ENCODE measurements around the gene TMEM92.
A peak's percentile ranks its signal among the peaks of the same experiment; 100 is the strongest.

The TMEM92 gene

GRCh38 chr17:50280068-50280467, 5.8 kb downstream of the TMEM92 start:
- no peak overlapping the region for H3K4me2 ChIP-seq (ENCODE audit: low read length)
- no peaks in the 10 kb centered on the region for H4K20me1 ChIP-seq (ENCODE audit: insufficient read depth, low read length)
- H2AFZ ChIP-seq (ENCODE audit: low read depth, low read length), result no peak overlapping the region
- peaks cover 57% of the 10 kb centered on the region for H3K36me3 ChIP-seq (replicated peaks; ENCODE audit: low read depth, low read length)
- H3K27me3 ChIP-seq (ENCODE audit: low read depth, low read length), result no peaks in the 10 kb centered on the region
- no peak overlapping the region for H3K4me3 ChIP-seq (ENCODE audit: low read length)
- no peak overlapping the region for H3K27ac ChIP-seq (ENCODE audit: low read length)
- H3K79me2 ChIP-seq (ENCODE audit: low read length), result peaks cover 18% of the 10 kb centered on the region
- no peak for TF ChIP-seq CTCF (IDR thresholded peaks at IDR 0.05; ENCODE audit: low read depth, low read length)
- H3K4me1 ChIP-seq (ENCODE audit: low read length), result peaks cover 84% of the 10 kb centered on the region
- peaks cover 12% of the 10 kb centered on the region; the same call in 1 of the 2 replicates for H3K9me3 ChIP-seq (ENCODE audit: insufficient read depth, low read length)
- no peak overlapping the region for H3K9ac ChIP-seq (ENCODE audit: low read length)

GRCh38 chr17:50280801-50281441, 6.7 kb downstream of the TMEM92 start:
- H3K27me3 ChIP-seq (ENCODE audit: low read depth, low read length), result no peaks in the 10 kb centered on the region
- H3K36me3 ChIP-seq (replicated peaks; ENCODE audit: low read depth, low read length), result peaks cover 57% of the 10 kb centered on the region
- no peak overlapping the region for H3K9ac ChIP-seq (ENCODE audit: low read length)
- peaks cover 12% of the 10 kb centered on the region; the same call in 1 of the 2 replicates for H3K9me3 ChIP-seq (ENCODE audit: insufficient read depth, low read length)
- no peak overlapping the region for H3K4me2 ChIP-seq (ENCODE audit: low read length)
- no peak for TF ChIP-seq CTCF (IDR thresholded peaks at IDR 0.05; ENCODE audit: low read depth, low read length)
- TF ChIP-seq EZH2phosphoT487 (IDR thresholded peaks at IDR 0.05; ENCODE audit: low read depth), result no peak
- H3K4me1 ChIP-seq (ENCODE audit: low read length), result peaks cover 76% of the 10 kb centered on the region
- peaks cover 13% of the 10 kb centered on the region for H3K79me2 ChIP-seq (ENCODE audit: low read length)
- H3K4me3 ChIP-seq (ENCODE audit: low read length), result no peak overlapping the region
- no peaks in the 10 kb centered on the region for H4K20me1 ChIP-seq (ENCODE audit: insufficient read depth, low read length)
- no peak overlapping the region for H2AFZ ChIP-seq (ENCODE audit: low read depth, low read length)
- no peak overlapping the region for H3K27ac ChIP-seq (ENCODE audit: low read length)

- Histone ChIP-seq H3K36me3 (replicated peaks; ENCODE audit: low read depth, low read length) (peaks cover 57% of the 10 kb centered on the region), H3K9ac (ENCODE audit: low read length) (no peak overlapping the region), H3K27me3 (ENCODE audit: low read depth, low read length) (no peaks in the 10 kb centered on the region), H3K9me3 (ENCODE audit: insufficient read depth, low read length) (peaks cover 12% of the 10 kb centered on the region; the same call in 1 of the 2 replicates), H3K4me1 (ENCODE audit: low read length) (peaks cover 72% of the 10 kb centered on the region), H3K27ac (ENCODE audit: low read length) (no peak overlapping the region), H3K4me3 (ENCODE audit: low read length) (no peak overlapping the region), H4K20me1 (ENCODE audit: insufficient read depth, low read length) (no peaks in the 10 kb centered on the region), H3K4me2 (ENCODE audit: low read length) (no peak overlapping the region), H3K79me2 (ENCODE audit: low read length) (peaks cover 13% of the 10 kb centered on the region), H2AFZ (ENCODE audit: low read depth, low read length) (no peak overlapping the region)
- TF ChIP-seq CTCF (IDR thresholded peaks at IDR 0.05; ENCODE audit: low read depth, low read length) (no peak), EZH2phosphoT487 (IDR thresholded peaks at IDR 0.05; ENCODE audit: low read depth) (no peak)
These were observed 7.6 kb downstream of the TMEM92 start for GRCh38 chr17:50281739-50282401.

- peak overlapping the region; percentile 43 for H3K4me2 ChIP-seq (ENCODE audit: low read length)
- H3K36me3 ChIP-seq (replicated peaks; ENCODE audit: low read depth, low read length), result peaks cover 49% of the 10 kb centered on the region
- H4K20me1 ChIP-seq (ENCODE audit: insufficient read depth, low read length), result no peaks in the 10 kb centered on the region
These were observed 9.0 kb downstream of the TMEM92 start for GRCh38 chr17:50283246-50283645.

More at GRCh38 chr17:50283246-50283645, 9.0 kb downstream of the TMEM92 start:
- Histone ChIP-seq H3K27ac (ENCODE audit: low read length) (peak overlapping the region; percentile 80), H3K79me2 (ENCODE audit: low read length) (peaks cover 3% of the 10 kb centered on the region; the same call in 1 of the 2 replicates), H3K4me1 (ENCODE audit: low read length) (peaks cover 70% of the 10 kb centered on the region), H3K9ac (ENCODE audit: low read length) (peak overlapping the region; percentile 15; the same call in 1 of the 2 replicates), H3K27me3 (ENCODE audit: low read depth, low read length) (no peaks in the 10 kb centered on the region), H2AFZ (ENCODE audit: low read depth, low read length) (no peak overlapping the region), H3K9me3 (ENCODE audit: insufficient read depth, low read length) (peaks cover 12% of the 10 kb centered on the region; the same call in 1 of the 2 replicates), H3K4me3 (ENCODE audit: low read length) (peak overlapping the region; percentile 14)
- TF ChIP-seq CTCF (IDR thresholded peaks at IDR 0.05; ENCODE audit: low read depth, low read length), result no peak
- no peak for TF ChIP-seq EZH2phosphoT487 (IDR thresholded peaks at IDR 0.05; ENCODE audit: low read depth)

Measured in OCI-LY3 (cell line).